Activated T-helper 1 cell treated with anti-CD3 and anti-CD28 coated beads, Interleukin-12 subunit alpha, Interleukin-12 subunit beta, Interleukin-2, Interleukin-4 antibody, amounts not matched to agents 30 ng/mL and 10 ng/mL and 1 ng/mL, durations not matched to agents 14 hours and 24 hours and 36 hours (primary cell): ENCODE results near the gene TLNRD1. TPM values are rescaled to one million over a fixed set of nuclear protein-coding genes. Genes with fewer than 3 reads are reported as not detected.

Experiments
- DNase-seq: peaks from one replicate; pipeline ENCODE4 v3.0.0; 2021; ENCODE audit warnings: low spot score
- H3K27ac Mint-ChIP-seq: one replicate; pipeline ENCODE4 v1.8.0; 2021; ENCODE audit warnings: mild to moderate bottlenecking, mixed read lengths
- H3K27me3 Mint-ChIP-seq: one replicate; pipeline ENCODE4 v1.8.0; 2022; ENCODE audit warnings: mild to moderate bottlenecking, moderate library complexity, mixed read lengths; ENCODE audit not compliant: insufficient read depth
- H3K36me3 Mint-ChIP-seq: one replicate; pipeline ENCODE4 v1.8.0; 2021; ENCODE audit warnings: low read depth, mixed read lengths
- H3K4me1 Mint-ChIP-seq: one replicate; pipeline ENCODE4 v1.8.0; 2021; ENCODE audit warnings: low read depth, mixed read lengths
- H3K4me3 Mint-ChIP-seq: one replicate; pipeline ENCODE4 v1.8.0; 2021; ENCODE audit warnings: mild to moderate bottlenecking, moderate library complexity, mixed read lengths
- H3K9me3 Mint-ChIP-seq: one replicate; pipeline ENCODE4 v1.8.0; 2021; ENCODE audit warnings: mixed read lengths
- intact Hi-C: fragments of 100-400 bp; cut with micrococcal nuclease; formaldehyde crosslinking; loops from one replicate; pipeline ENCODE4 v1.15.1; 2024
- total RNA-seq: library from RNA; stranded (reverse); gene quantifications from 2 replicates; pipeline ENCODE4 v1.2.3, GENCODE V29; 2022

TLNRD1 gene
- total RNA-seq, 1 donor from 2014 or later = 30.2 TPM

GRCh38 chr15:81012588-81012987 lies 11.9 kb downstream of the TLNRD1 start:
- Mint-ChIP-seq H3K4me1 (peaks cover 34% of the 10 kb centered on the region), H3K27ac (no peak overlapping the region), H3K4me3 (no peak overlapping the region), H3K9me3 (no peaks in the 10 kb centered on the region), H3K36me3 (peaks cover 16% of the 10 kb centered on the region), H3K27me3 (no peaks in the 10 kb centered on the region)
- no peak for DNase-seq
- intact Hi-C loops = no loop called here

- DNase-seq = no peak
- intact Hi-C loops = no loop called here
- H3K36me3 Mint-ChIP-seq = peaks cover 19% of the 10 kb centered on the region
These were observed 12.7 kb downstream of the TLNRD1 start for GRCh38 chr15:81013396-81013929.

GRCh38 chr15:81014446-81015093 lies 13.8 kb downstream of the TLNRD1 start:
- Mint-ChIP-seq H3K27ac (no peak overlapping the region), H3K4me3 (no peak overlapping the region), H3K36me3 (peaks cover 17% of the 10 kb centered on the region), H3K4me1 (peaks cover 14% of the 10 kb centered on the region), H3K27me3 (no peaks in the 10 kb centered on the region), H3K9me3 (no peaks in the 10 kb centered on the region)
- DNase-seq = no peak
- intact Hi-C loops = no loop called here

More at GRCh38 chr15:81013396-81013929, 12.7 kb downstream of the TLNRD1 start:
- Mint-ChIP-seq H3K27ac (no peak overlapping the region), H3K4me1 (peaks cover 25% of the 10 kb centered on the region), H3K9me3 (no peaks in the 10 kb centered on the region), H3K4me3 (no peak overlapping the region), H3K27me3 (no peaks in the 10 kb centered on the region)

GRCh38 chr15:81015621-81016488 lies 15.1 kb downstream of the TLNRD1 start:
- Mint-ChIP-seq H3K36me3 (peaks cover 14% of the 10 kb centered on the region), H3K27me3 (no peaks in the 10 kb centered on the region), H3K27ac (no peak overlapping the region), H3K4me3 (no peak overlapping the region), H3K4me1 (peaks cover 7% of the 10 kb centered on the region), H3K9me3 (no peaks in the 10 kb centered on the region)
- intact Hi-C loops = no loop called here
- no peak for DNase-seq

- H3K4me1 Mint-ChIP-seq = peaks cover 4% of the 10 kb centered on the region
- H3K36me3 Mint-ChIP-seq = peaks cover 12% of the 10 kb centered on the region
- no peaks in the 10 kb centered on the region for H3K9me3 Mint-ChIP-seq
- H3K27me3 Mint-ChIP-seq = no peaks in the 10 kb centered on the region
- H3K4me3 Mint-ChIP-seq = no peak overlapping the region
- H3K27ac Mint-ChIP-seq = no peak overlapping the region
- DNase-seq = no peak
- intact Hi-C loops = no loop called here
These were observed 15.9 kb downstream of the TLNRD1 start for GRCh38 chr15:81016489-81017068.

- Mint-ChIP-seq H3K4me3 (no peak overlapping the region), H3K27me3 (no peaks in the 10 kb centered on the region), H3K9me3 (no peaks in the 10 kb centered on the region), H3K27ac (no peak overlapping the region), H3K36me3 (peaks cover 9% of the 10 kb centered on the region), H3K4me1 (peaks cover 4% of the 10 kb centered on the region)
- intact Hi-C loops = no loop called here
- no peak for DNase-seq
These were observed 17.5 kb downstream of the TLNRD1 start for GRCh38 chr15:81018197-81018596.

GRCh38 chr15:81021321-81021720 lies 20.6 kb downstream of the TLNRD1 start:
- intact Hi-C loops = loop anchor here (5.0 kb wide), 2 partner anchors 66 to 141 kb away; no protein-coding TSS in a partner anchor
- H3K27me3 Mint-ChIP-seq = no peaks in the 10 kb centered on the region
- H3K4me3 Mint-ChIP-seq = no peak overlapping the region
- no peak overlapping the region for H3K27ac Mint-ChIP-seq
- H3K36me3 Mint-ChIP-seq = peaks cover 16% of the 10 kb centered on the region
- DNase-seq = no peak
- H3K4me1 Mint-ChIP-seq = peaks cover 34% of the 10 kb centered on the region
- no peaks in the 10 kb centered on the region for H3K9me3 Mint-ChIP-seq

GRCh38 chr15:81023483-81024264 lies 23.0 kb downstream of the TLNRD1 start:
- intact Hi-C loops = loop anchor here (1.0 to 5.0 kb wide), 7 partner anchors 15 to 273 kb away; partner anchors contain the start of gene TLNRD1
- no peaks in the 10 kb centered on the region for H3K27me3 Mint-ChIP-seq
- peaks cover 43% of the 10 kb centered on the region for H3K4me1 Mint-ChIP-seq
- DNase-seq = peak; percentile 35
- H3K9me3 Mint-ChIP-seq = no peaks in the 10 kb centered on the region
- peak overlapping the region; percentile 96 for H3K27ac Mint-ChIP-seq
- H3K4me3 Mint-ChIP-seq = peak overlapping the region; percentile 51
- peaks cover 9% of the 10 kb centered on the region for H3K36me3 Mint-ChIP-seq

- intact Hi-C loops = loop anchor here (5.0 kb wide), 2 partner anchors 63 to 138 kb away; no protein-coding TSS in a partner anchor
- no peak for DNase-seq
- Mint-ChIP-seq H3K36me3 (peaks cover 9% of the 10 kb centered on the region), H3K9me3 (peaks cover 4% of the 10 kb centered on the region), H3K27me3 (no peaks in the 10 kb centered on the region), H3K4me3 (peak overlapping the region; percentile 51), H3K4me1 (peaks cover 43% of the 10 kb centered on the region), H3K27ac (peak overlapping the region; percentile 96)
These were observed 23.6 kb downstream of the TLNRD1 start for GRCh38 chr15:81024265-81024872.

- Mint-ChIP-seq H3K27me3 (no peaks in the 10 kb centered on the region), H3K4me1 (peaks cover 49% of the 10 kb centered on the region), H3K9me3 (peaks cover 10% of the 10 kb centered on the region), H3K36me3 (peaks cover 15% of the 10 kb centered on the region), H3K4me3 (no peak overlapping the region), H3K27ac (no peak overlapping the region)
- no peak for DNase-seq
- intact Hi-C loops = loop anchor here (5.0 kb wide), 2 partner anchors 62 to 137 kb away; no protein-coding TSS in a partner anchor
These were observed 24.2 kb downstream of the TLNRD1 start for GRCh38 chr15:81024936-81025335.

GRCh38 chr15:81025721-81026370 lies 25.1 kb downstream of the TLNRD1 start:
- Mint-ChIP-seq H3K27me3 (no peaks in the 10 kb centered on the region), H3K4me1 (peaks cover 52% of the 10 kb centered on the region), H3K9me3 (peaks cover 14% of the 10 kb centered on the region), H3K27ac (no peak overlapping the region), H3K4me3 (no peak overlapping the region), H3K36me3 (peaks cover 18% of the 10 kb centered on the region)
- intact Hi-C loops = no loop called here
- no peak for DNase-seq
